GM12872 (cell line): ENCODE data around the gene NR4A1.

ENCODE experiments used
- TF ChIP-seq, protein P1 (sequence below): IDR thresholded peaks from 3 replicates; pipeline ENCODE4 v1.5.1; 2011; ENCODE audit warnings: low read depth, mild to moderate bottlenecking, low read length, moderate library complexity; ENCODE audit not compliant: insufficient read depth

Gene NR4A1

DNA sequence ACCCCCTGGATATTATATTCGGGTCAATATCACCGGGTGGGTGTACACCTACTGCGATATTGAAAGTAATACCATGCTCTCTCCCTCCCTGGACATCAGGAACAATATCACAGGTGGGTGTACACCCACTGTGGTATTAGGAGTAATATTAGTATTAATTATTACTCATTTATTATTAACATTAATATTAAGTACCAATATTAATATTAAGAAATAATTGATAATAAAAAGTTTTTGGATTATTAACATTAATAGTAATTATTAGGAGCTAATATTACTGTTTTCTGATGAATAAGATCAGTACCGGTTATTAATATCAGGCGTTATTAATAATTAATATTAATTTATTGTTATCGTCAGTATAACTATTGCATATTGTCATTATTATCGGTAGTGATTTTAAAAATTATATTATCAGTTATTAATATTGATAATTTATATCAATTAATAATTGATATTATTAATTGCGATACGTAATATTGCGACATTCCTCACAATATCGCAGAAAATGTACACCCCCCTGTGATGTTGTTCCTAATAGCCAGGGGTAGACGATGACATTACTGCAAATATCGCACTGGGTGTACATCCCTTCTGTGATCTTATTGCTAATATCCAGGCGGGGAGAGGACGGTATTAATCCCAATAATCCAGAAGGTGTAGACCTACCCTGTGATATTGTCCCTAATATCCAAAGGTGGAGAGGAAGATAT lies 45.2 kb downstream of the NR4A1 start:
- TF ChIP-seq, protein P1, sequence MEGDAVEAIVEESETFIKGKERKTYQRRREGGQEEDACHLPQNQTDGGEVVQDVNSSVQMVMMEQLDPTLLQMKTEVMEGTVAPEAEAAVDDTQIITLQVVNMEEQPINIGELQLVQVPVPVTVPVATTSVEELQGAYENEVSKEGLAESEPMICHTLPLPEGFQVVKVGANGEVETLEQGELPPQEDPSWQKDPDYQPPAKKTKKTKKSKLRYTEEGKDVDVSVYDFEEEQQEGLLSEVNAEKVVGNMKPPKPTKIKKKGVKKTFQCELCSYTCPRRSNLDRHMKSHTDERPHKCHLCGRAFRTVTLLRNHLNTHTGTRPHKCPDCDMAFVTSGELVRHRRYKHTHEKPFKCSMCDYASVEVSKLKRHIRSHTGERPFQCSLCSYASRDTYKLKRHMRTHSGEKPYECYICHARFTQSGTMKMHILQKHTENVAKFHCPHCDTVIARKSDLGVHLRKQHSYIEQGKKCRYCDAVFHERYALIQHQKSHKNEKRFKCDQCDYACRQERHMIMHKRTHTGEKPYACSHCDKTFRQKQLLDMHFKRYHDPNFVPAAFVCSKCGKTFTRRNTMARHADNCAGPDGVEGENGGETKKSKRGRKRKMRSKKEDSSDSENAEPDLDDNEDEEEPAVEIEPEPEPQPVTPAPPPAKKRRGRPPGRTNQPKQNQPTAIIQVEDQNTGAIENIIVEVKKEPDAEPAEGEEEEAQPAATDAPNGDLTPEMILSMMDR, result no peak

DNA sequence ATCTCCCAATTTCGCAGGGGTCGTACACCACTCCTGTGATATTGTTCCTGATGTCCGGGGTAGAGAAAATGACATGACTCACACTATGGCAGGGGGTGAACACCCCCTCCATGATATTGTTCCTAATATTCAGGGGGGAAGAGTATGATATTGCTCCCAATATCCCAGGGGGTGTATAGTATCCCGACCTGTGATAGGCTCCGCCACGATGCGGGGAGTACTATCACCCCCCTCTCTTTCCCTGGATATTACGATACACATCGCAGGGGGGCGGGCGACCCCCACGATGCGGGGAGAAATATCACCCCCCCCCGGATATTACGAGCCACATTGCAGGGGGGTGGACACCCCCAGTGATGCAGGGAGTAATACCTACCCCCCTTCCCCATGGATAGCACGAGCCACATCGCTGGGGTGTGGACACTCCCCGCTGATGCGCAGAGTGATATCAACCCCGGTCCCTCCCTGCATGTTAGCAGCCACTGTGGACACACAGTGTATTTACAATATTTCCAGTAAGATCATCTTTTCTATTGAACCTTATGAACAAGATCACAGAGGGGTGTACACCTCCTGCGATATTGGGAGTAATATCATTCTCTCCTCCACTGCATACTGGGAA lies 45.9 kb downstream of the NR4A1 start:
- TF ChIP-seq, protein P1, result no peak
